ENCODE data around the gene LMCD1.

- TF ChIP-seq, protein P1, sequence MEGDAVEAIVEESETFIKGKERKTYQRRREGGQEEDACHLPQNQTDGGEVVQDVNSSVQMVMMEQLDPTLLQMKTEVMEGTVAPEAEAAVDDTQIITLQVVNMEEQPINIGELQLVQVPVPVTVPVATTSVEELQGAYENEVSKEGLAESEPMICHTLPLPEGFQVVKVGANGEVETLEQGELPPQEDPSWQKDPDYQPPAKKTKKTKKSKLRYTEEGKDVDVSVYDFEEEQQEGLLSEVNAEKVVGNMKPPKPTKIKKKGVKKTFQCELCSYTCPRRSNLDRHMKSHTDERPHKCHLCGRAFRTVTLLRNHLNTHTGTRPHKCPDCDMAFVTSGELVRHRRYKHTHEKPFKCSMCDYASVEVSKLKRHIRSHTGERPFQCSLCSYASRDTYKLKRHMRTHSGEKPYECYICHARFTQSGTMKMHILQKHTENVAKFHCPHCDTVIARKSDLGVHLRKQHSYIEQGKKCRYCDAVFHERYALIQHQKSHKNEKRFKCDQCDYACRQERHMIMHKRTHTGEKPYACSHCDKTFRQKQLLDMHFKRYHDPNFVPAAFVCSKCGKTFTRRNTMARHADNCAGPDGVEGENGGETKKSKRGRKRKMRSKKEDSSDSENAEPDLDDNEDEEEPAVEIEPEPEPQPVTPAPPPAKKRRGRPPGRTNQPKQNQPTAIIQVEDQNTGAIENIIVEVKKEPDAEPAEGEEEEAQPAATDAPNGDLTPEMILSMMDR (IDR thresholded peaks at IDR 0.05): no peak
- no peak for TF ChIP-seq POLR2AphosphoS5 (IDR thresholded peaks at IDR 0.05)
- TF ChIP-seq POLR2A (IDR thresholded peaks at IDR 0.05; ENCODE audit: low read depth): no peak
These were observed 27.6 kb upstream of the LMCD1 start for GRCh38 chr3:8473990-8474389.
